HG03521 (cell line): ENCODE data around the gene LARP4.
"Not testable (repeated sequence)": the region's sequence is repeated elsewhere in the genome, so short reads cannot be mapped to it uniquely, and the experiment has no call there.

Experiments
- ATAC-seq: cut with Tn5 transposase; IDR thresholded peaks from one replicate; pipeline ENCODE4 v1.9.1; 2021; ENCODE audit warnings: mild to moderate bottlenecking, moderate library complexity; ENCODE audit not compliant: unreplicated experiment

LARP4 gene

GRCh38 chr12:50520416-50521207 lies 119.9 kb downstream of the LARP4 start:
- no peak for ATAC-seq

- ATAC-seq, result not testable (repeated sequence)
These were observed 121.1 kb downstream of the LARP4 start for GRCh38 chr12:50521781-50522180.

GRCh38 chr12:50523772-50524171 lies 123.1 kb downstream of the LARP4 start:
- ATAC-seq, result no peak

- ATAC-seq, result no peak
These were observed 123.9 kb downstream of the LARP4 start for GRCh38 chr12:50524621-50525020.

- ATAC-seq, result no peak
These were observed 124.7 kb downstream of the LARP4 start for GRCh38 chr12:50525422-50525821.

- ATAC-seq, result no peak
These were observed 126.7 kb downstream of the LARP4 start for GRCh38 chr12:50527359-50527726.

- no peak for ATAC-seq
These were observed 128.1 kb downstream of the LARP4 start for GRCh38 chr12:50528800-50529199.

- no peak for ATAC-seq
These were observed 128.7 kb downstream of the LARP4 start for GRCh38 chr12:50529345-50529744.
